Measurements from ENCODE around the gene URM1.

URM1 gene

GRCh38 chr9:128434340-128434739 lies 63.2 kb downstream of the URM1 start:
- no peak for TF ChIP-seq CTCF (IDR thresholded peaks at IDR 0.05; ENCODE audit: unreplicated experiment in 3 of 3)
- Mint-ChIP-seq H3K4me3 (no peak overlapping the region), H3K27me3 (ENCODE audit: low read depth) (peaks cover under 1% of the 10 kb centered on the region), H3K36me3 (ENCODE audit: low read depth) (peaks cover 4% of the 10 kb centered on the region), H3K9me3 (no peaks in the 10 kb centered on the region), H3K4me1 (no peaks in the 10 kb centered on the region), H3K27ac (no peak overlapping the region)

GRCh38 chr9:128435611-128436010 lies 64.4 kb downstream of the URM1 start:
- Mint-ChIP-seq H3K36me3 (ENCODE audit: low read depth) (peaks cover 4% of the 10 kb centered on the region), H3K4me1 (no peaks in the 10 kb centered on the region), H3K4me3 (no peak overlapping the region), H3K9me3 (no peaks in the 10 kb centered on the region), H3K27me3 (ENCODE audit: low read depth) (no peaks in the 10 kb centered on the region), H3K27ac (no peak overlapping the region)
- no peak for TF ChIP-seq CTCF (IDR thresholded peaks at IDR 0.05; ENCODE audit: unreplicated experiment in 3 of 3)

- Mint-ChIP-seq H3K4me1 (no peaks in the 10 kb centered on the region), H3K36me3 (ENCODE audit: low read depth) (peaks cover 4% of the 10 kb centered on the region), H3K27ac (no peak overlapping the region), H3K4me3 (no peak overlapping the region), H3K27me3 (ENCODE audit: low read depth) (peaks cover 3% of the 10 kb centered on the region), H3K9me3 (no peaks in the 10 kb centered on the region)
- peak; percentile 83 to 94 (median 90) for TF ChIP-seq CTCF (IDR thresholded peaks at IDR 0.05; ENCODE audit: unreplicated experiment in 3 of 3)
Measured at GRCh38 chr9:128438343-128439109, 67.4 kb downstream of the URM1 start.

GRCh38 chr9:128439273-128439672 lies 68.1 kb downstream of the URM1 start:
- no peak for TF ChIP-seq CTCF (IDR thresholded peaks at IDR 0.05; ENCODE audit: unreplicated experiment in 3 of 3)
- Mint-ChIP-seq H3K36me3 (ENCODE audit: low read depth) (peaks cover 4% of the 10 kb centered on the region), H3K9me3 (no peaks in the 10 kb centered on the region), H3K4me3 (no peak overlapping the region), H3K27me3 (ENCODE audit: low read depth) (peaks cover 3% of the 10 kb centered on the region), H3K27ac (no peak overlapping the region), H3K4me1 (no peaks in the 10 kb centered on the region)

Data from nephron (organoid).